Muscle of leg (tissue), 11 donors: ENCODE data around the gene INPP5A. TPM values are rescaled to one million over a fixed set of nuclear protein-coding genes. Genes with fewer than 3 reads are reported as not detected.

Experiments
- DNase-seq: peaks from one replicate; pipeline ENCODE4 v3.0.0; 2013
- H3K27ac ChIP-seq: one replicate; pipeline ENCODE4 v1.5.1; 2013; ENCODE audit warnings: mild to moderate bottlenecking, low read length, control low read depth
- H3K27me3 ChIP-seq: one replicate; pipeline ENCODE4 v1.6.1; 2013; ENCODE audit warnings: low read length; ENCODE audit not compliant: control insufficient read depth, insufficient read depth
- H3K36me3 ChIP-seq: one replicate; pipeline ENCODE4 v1.6.1; 2013; ENCODE audit warnings: low read length; ENCODE audit not compliant: control insufficient read depth, insufficient read depth
- H3K4me1 ChIP-seq: one replicate; pipeline ENCODE4 v1.6.1; 2013; ENCODE audit warnings: low read length; ENCODE audit not compliant: control insufficient read depth, insufficient read depth
- H3K4me3 ChIP-seq: one replicate; pipeline ENCODE4 v1.5.1; 2013; ENCODE audit warnings: low read length, control low read depth
- H3K9me3 ChIP-seq: replicated peaks from 2 replicates; pipeline ENCODE4 v1.6.1; 2013; ENCODE audit warnings: low read depth, low read length; ENCODE audit not compliant: control insufficient read depth
- WGBS: methylation state at CpG from one replicate; pipeline ENCODE4 v1.1.5; 2013; ENCODE audit warnings: missing lambda C conversion rate; ENCODE audit not compliant: insufficient coverage; 5-methylcytosine and 5-hydroxymethylcytosine counted together
- polyA plus RNA-seq, 8 donors: library from polyadenylated mRNA; unstranded; fragments of 120-200 nt; gene quantifications; one replicate each; pipeline versions ENCODE4 v1.2.1 to v1.2.3, GENCODE V29; 2013; ENCODE audit warnings: inconsistent platforms in 1 of 8, low replicate concordance in 1 of 8; ENCODE audit not compliant: insufficient read length in 8 of 8, insufficient read depth in 1 of 8
- total RNA-seq: library from RNA; stranded (reverse); fragments of 120-200 nt; gene quantifications from one replicate; pipeline ENCODE4 v1.2.4, GENCODE V29; 2013

Gene INPP5A
- total and polyA plus RNA-seq, 9 donors: 34.1 to 56.2 (median 44.7) TPM

GRCh38 chr10:132494866-132495630, 42.5 kb upstream of the INPP5A start:
- H3K4me3 ChIP-seq: no peak overlapping the region
- H3K4me1 ChIP-seq: peaks cover 38% of the 10 kb centered on the region
- no peak overlapping the region for H3K27ac ChIP-seq
- H3K36me3 ChIP-seq: no peaks in the 10 kb centered on the region
- no peaks in the 10 kb centered on the region for H3K9me3 ChIP-seq
- DNase-seq: no peak
- WGBS: 56% methylated on average over 5 of the region's 11 CpGs
- no peaks in the 10 kb centered on the region for H3K27me3 ChIP-seq

GRCh38 chr10:132496360-132497062, 41.1 kb upstream of the INPP5A start:
- Histone ChIP-seq H3K9me3 (no peaks in the 10 kb centered on the region), H3K36me3 (no peaks in the 10 kb centered on the region), H3K4me1 (peaks cover 38% of the 10 kb centered on the region), H3K27ac (peak overlapping the region; percentile 31), H3K4me3 (no peak overlapping the region), H3K27me3 (no peaks in the 10 kb centered on the region)
- WGBS: 59% methylated on average over 10 of the region's 13 CpGs
- DNase-seq: no peak

GRCh38 chr10:132497063-132497680, 40.4 kb upstream of the INPP5A start:
- Histone ChIP-seq H3K4me3 (no peak overlapping the region), H3K9me3 (no peaks in the 10 kb centered on the region), H3K27ac (peak overlapping the region; percentile 31)

GRCh38 chr10:132497861-132498561, 39.6 kb upstream of the INPP5A start:
- no peaks in the 10 kb centered on the region for H3K36me3 ChIP-seq
- WGBS: 69% methylated on average over 16 of the region's 17 CpGs
- no peak for DNase-seq

More at GRCh38 chr10:132497063-132497680, 40.4 kb upstream of the INPP5A start:
- WGBS: 78% methylated on average over 22 of the region's 30 CpGs
- Histone ChIP-seq H3K27me3 (peaks cover under 1% of the 10 kb centered on the region), H3K36me3 (no peaks in the 10 kb centered on the region), H3K4me1 (peaks cover 37% of the 10 kb centered on the region)
- no peak for DNase-seq

GRCh38 chr10:132498562-132499366, 38.8 kb upstream of the INPP5A start:
- peaks cover 26% of the 10 kb centered on the region for H3K4me1 ChIP-seq
- H3K4me3 ChIP-seq: no peak overlapping the region
- H3K36me3 ChIP-seq: no peaks in the 10 kb centered on the region
- no peaks in the 10 kb centered on the region for H3K9me3 ChIP-seq
- DNase-seq: no peak
- H3K27me3 ChIP-seq: peaks cover 4% of the 10 kb centered on the region
- H3K27ac ChIP-seq: no peak overlapping the region
- 81% methylated on average over 15 of the region's 15 CpGs for WGBS

More at GRCh38 chr10:132497861-132498561, 39.6 kb upstream of the INPP5A start:
- Histone ChIP-seq H3K4me3 (no peak overlapping the region), H3K27ac (no peak overlapping the region), H3K9me3 (no peaks in the 10 kb centered on the region), H3K27me3 (peaks cover 4% of the 10 kb centered on the region), H3K4me1 (peaks cover 29% of the 10 kb centered on the region)

GRCh38 chr10:132499367-132499685, 38.3 kb upstream of the INPP5A start:
- H3K36me3 ChIP-seq: no peaks in the 10 kb centered on the region
- H3K4me1 ChIP-seq: peaks cover 28% of the 10 kb centered on the region
- WGBS: 80% methylated on average over 8 of the region's 10 CpGs
- H3K4me3 ChIP-seq: no peak overlapping the region
- peaks cover 4% of the 10 kb centered on the region for H3K27me3 ChIP-seq
- no peaks in the 10 kb centered on the region for H3K9me3 ChIP-seq
- DNase-seq: no peak
- no peak overlapping the region for H3K27ac ChIP-seq

GRCh38 chr10:132500781-132501415, 36.7 kb upstream of the INPP5A start:
- Histone ChIP-seq H3K36me3 (no peaks in the 10 kb centered on the region), H3K9me3 (no peaks in the 10 kb centered on the region), H3K4me1 (peaks cover 31% of the 10 kb centered on the region), H3K27me3 (peaks cover 4% of the 10 kb centered on the region), H3K4me3 (no peak overlapping the region), H3K27ac (no peak overlapping the region)
- no peak for DNase-seq
- 66% methylated on average over 9 of the region's 14 CpGs for WGBS

- Histone ChIP-seq H3K27ac (no peak overlapping the region), H3K4me3 (no peak overlapping the region), H3K27me3 (peaks cover 4% of the 10 kb centered on the region), H3K36me3 (no peaks in the 10 kb centered on the region), H3K4me1 (peaks cover 30% of the 10 kb centered on the region), H3K9me3 (no peaks in the 10 kb centered on the region)
- WGBS: 82% methylated on average over 30 of the region's 32 CpGs
- DNase-seq: no peak
Measured at GRCh38 chr10:132502544-132503300, 34.9 kb upstream of the INPP5A start.
